ENCODE data around the gene MEIS2. TPM values are rescaled to one million over a fixed set of nuclear protein-coding genes. Genes with fewer than 3 reads are reported as not detected.

The MEIS2 gene
- polyA plus RNA-seq, 2 of the 4 experiments (the other 2 are of a cell fraction): 7.3 to 11.1 TPM

DNA sequence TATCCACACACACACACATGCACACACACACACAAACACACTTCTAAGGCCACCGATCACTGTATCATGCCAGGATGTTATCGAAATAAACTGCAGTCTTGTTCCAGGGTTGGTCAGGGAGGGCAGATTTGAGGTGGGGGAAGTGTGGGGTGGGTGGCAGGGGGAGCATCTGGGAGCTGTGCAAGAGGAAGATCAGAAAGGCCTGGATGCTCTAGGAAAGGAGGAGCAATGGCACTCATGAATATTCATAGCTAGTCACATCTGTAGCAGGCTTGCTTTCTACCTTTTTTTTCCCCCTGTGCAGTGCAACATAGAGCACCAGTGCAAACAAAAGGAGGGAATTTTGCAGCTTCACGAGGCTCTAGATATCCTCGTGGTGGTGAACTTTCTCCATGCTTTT lies 84.9 kb downstream of the MEIS2 start:
- Histone ChIP-seq H3K4me1 (no peaks in the 10 kb centered on the region), H3K27ac (no peak overlapping the region), H3K9me3 (no peaks in the 10 kb centered on the region), H3K4me2 (no peak overlapping the region), H3K4me3 (no peak overlapping the region)
- ATAC-seq (no peak), FAIRE-seq (no peak), DNase-seq (ENCODE audit: low read depth in 1 of 2, low spot score in 1 of 2) (no peak)
- POLR2A ChIA-PET: no interaction called here
- no peak for TF ChIP-seq RFX5 (IDR thresholded peaks at IDR 0.05)
- no peak for TF ChIP-seq KDM1A (IDR thresholded peaks at IDR 0.05; ENCODE audit: low read depth)
- TF ChIP-seq KDM5A (IDR thresholded peaks at IDR 0.05): no peak
- no peak for TF ChIP-seq FOSL2 (IDR thresholded peaks at IDR 0.05)
- no peak for TF ChIP-seq FOSL2 (CRISPR knock-in tag; IDR thresholded peaks at IDR 0.05)
- TF ChIP-seq NFE2L2 (conservative IDR thresholded peaks at IDR 0.05; ENCODE audit: low read length): no peak
- TF ChIP-seq HOXA7 (CRISPR knock-in tag; IDR thresholded peaks at IDR 0.05): no peak
- no peak for TF ChIP-seq GATA3 (IDR thresholded peaks at IDR 0.05; ENCODE audit: borderline replicate concordance)
- no peak for TF ChIP-seq EHF (CRISPR knock-in tag; IDR thresholded peaks at IDR 0.05)
- no peak for TF ChIP-seq CBX2 (IDR thresholded peaks at IDR 0.05; ENCODE audit: borderline replicate concordance, low read depth)
- WGBS (ENCODE audit: missing lambda C conversion rate): 85% methylated on average over 4 of the region's 4 CpGs
- CTCF ChIA-PET: no interaction called here

DNA sequence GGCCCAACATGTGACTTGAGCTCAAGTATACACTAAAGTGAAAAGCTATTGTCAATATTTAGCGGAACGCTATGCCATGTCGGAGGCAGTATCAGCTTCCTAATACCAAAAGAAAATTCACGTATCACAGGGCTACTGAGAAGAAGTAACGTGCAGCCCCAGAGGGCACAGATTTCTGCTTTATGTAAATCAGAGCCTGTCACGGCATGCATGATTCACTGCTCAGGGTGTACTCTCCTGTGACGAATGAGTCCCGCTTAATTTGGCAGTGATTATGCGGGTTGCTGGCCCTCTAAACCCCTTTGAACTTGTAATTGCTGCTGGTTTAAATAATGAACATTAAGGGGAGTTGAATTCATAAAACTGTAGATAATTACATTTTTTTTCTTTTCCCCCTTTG lies 85.3 kb downstream of the MEIS2 start:
- CTCF ChIA-PET: no interaction called here
- Histone ChIP-seq H3K27ac (no peak overlapping the region), H3K4me1 (no peaks in the 10 kb centered on the region), H3K4me3 (no peak overlapping the region), H3K4me2 (no peak overlapping the region), H3K9me3 (no peaks in the 10 kb centered on the region)
- FAIRE-seq (no peak), DNase-seq (ENCODE audit: low read depth in 1 of 2, low spot score in 1 of 2) (no peak), ATAC-seq (no peak)
- POLR2A ChIA-PET: no interaction called here
- WGBS (ENCODE audit: missing lambda C conversion rate): 94% methylated on average over 9 of the region's 9 CpGs
- TF ChIP-seq, protein P1, sequence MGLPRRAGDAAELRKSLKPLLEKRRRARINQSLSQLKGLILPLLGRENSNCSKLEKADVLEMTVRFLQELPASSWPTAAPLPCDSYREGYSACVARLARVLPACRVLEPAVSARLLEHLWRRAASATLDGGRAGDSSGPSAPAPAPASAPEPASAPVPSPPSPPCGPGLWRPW (IDR thresholded peaks at IDR 0.05): no peak
- TF ChIP-seq REST (IDR thresholded peaks at IDR 0.05): no peak

GRCh38 chr15:37014566-37014965 lies 85.8 kb downstream of the MEIS2 start:
- FAIRE-seq (no peak), ATAC-seq (no peak), DNase-seq (ENCODE audit: low read depth in 1 of 2, low spot score in 1 of 2) (no peak)
- no peak overlapping the region for H3K27ac ChIP-seq
- H3K4me1 ChIP-seq: no peaks in the 10 kb centered on the region; the same call in 2 of the 3 replicates
- no peak overlapping the region for H3K4me3 ChIP-seq
- CTCF ChIA-PET: no interaction called here
- TF ChIP-seq MYC (IDR thresholded peaks at IDR 0.05; ENCODE audit: borderline replicate concordance, low read length) (no peak), ZFP36 (IDR thresholded peaks at IDR 0.05; ENCODE audit: borderline replicate concordance, partially characterized antibody) (no peak), TFCP2L1 (CRISPR knock-in tag; IDR thresholded peaks at IDR 0.05) (no peak), EP300 (IDR thresholded peaks at IDR 0.05) (no peak), RARB (CRISPR knock-in tag; IDR thresholded peaks at IDR 0.05) (no peak), NFE2L2 (conservative IDR thresholded peaks at IDR 0.05; ENCODE audit: low read length) (no peak), PHF8 (IDR thresholded peaks at IDR 0.05; ENCODE audit: borderline replicate concordance, low read depth) (no peak), SREBF2 (IDR thresholded peaks at IDR 0.05) (no peak), HOXA7 (CRISPR knock-in tag; IDR thresholded peaks at IDR 0.05) (no peak), TP53 (CRISPR knock-in tag; IDR thresholded peaks at IDR 0.05) (no peak), ZNF302 (CRISPR knock-in tag; IDR thresholded peaks at IDR 0.05) (no peak)
- TF ChIP-seq, protein P1 (IDR thresholded peaks at IDR 0.05): no peak
- TF ChIP-seq, protein P2, sequence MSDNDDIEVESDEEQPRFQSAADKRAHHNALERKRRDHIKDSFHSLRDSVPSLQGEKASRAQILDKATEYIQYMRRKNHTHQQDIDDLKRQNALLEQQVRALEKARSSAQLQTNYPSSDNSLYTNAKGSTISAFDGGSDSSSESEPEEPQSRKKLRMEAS (IDR thresholded peaks at IDR 0.05): no peak
- TF ChIP-seq, protein P3, sequence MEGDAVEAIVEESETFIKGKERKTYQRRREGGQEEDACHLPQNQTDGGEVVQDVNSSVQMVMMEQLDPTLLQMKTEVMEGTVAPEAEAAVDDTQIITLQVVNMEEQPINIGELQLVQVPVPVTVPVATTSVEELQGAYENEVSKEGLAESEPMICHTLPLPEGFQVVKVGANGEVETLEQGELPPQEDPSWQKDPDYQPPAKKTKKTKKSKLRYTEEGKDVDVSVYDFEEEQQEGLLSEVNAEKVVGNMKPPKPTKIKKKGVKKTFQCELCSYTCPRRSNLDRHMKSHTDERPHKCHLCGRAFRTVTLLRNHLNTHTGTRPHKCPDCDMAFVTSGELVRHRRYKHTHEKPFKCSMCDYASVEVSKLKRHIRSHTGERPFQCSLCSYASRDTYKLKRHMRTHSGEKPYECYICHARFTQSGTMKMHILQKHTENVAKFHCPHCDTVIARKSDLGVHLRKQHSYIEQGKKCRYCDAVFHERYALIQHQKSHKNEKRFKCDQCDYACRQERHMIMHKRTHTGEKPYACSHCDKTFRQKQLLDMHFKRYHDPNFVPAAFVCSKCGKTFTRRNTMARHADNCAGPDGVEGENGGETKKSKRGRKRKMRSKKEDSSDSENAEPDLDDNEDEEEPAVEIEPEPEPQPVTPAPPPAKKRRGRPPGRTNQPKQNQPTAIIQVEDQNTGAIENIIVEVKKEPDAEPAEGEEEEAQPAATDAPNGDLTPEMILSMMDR (IDR thresholded peaks at IDR 0.05): no peak
- no peak overlapping the region for H3K4me2 ChIP-seq
- 84% methylated on average over 3 of the region's 3 CpGs for WGBS (ENCODE audit: missing lambda C conversion rate)
- H3K9me3 ChIP-seq: no peaks in the 10 kb centered on the region
- POLR2A ChIA-PET: no interaction called here
